DLD1 (cell line): ENCODE results near the gene SNAPC4.
"Not testable (repeated sequence)": the region's sequence is repeated elsewhere in the genome, so short reads cannot be mapped to it uniquely, and the experiment has no call there.

Experiments
- in situ Hi-C: cut with HindIII; loops from 2 replicates; pipeline ENCODE4 v1.10.0; 2017; ENCODE audit warnings: low sequenced_read_pairs

The SNAPC4 gene

DNA sequence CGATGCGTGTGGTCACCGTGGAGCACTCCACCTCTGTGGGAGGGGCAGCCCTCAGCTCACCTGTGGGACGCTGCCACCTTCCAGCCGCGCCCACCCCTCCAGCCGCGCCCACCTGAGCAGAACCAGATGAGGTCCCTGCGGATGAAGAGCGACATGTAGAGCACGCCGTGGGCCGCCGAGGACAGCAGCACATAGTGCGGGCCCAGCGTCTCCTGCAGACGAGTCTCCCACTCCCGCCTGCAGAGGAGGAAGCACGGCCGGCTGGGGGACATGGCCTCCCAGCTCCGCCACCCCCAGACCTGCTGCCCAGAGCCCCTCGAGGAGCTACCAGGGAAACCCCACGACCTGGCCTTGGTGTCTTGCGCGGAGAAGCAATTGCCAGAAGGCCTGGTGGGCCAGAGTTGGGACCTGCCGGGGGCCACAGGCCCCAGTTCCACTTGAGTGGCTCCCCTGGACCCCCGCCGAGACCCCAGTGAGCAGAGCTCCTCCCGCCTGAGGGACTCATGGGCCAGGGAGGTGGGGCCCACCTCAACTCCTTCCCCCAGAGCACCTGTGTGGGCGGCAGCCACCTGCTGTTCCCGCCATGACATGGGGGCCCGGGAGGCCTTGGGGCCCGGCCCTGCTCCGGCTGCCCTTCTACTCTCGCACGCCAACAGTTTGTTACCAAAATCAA lies 33.2 kb upstream of the SNAPC4 start:
- in situ Hi-C loops: no loop called here

- in situ Hi-C loops: no loop called here
These were observed 32.6 kb upstream of the SNAPC4 start for GRCh38 chr9:136432591-136432990.

DNA sequence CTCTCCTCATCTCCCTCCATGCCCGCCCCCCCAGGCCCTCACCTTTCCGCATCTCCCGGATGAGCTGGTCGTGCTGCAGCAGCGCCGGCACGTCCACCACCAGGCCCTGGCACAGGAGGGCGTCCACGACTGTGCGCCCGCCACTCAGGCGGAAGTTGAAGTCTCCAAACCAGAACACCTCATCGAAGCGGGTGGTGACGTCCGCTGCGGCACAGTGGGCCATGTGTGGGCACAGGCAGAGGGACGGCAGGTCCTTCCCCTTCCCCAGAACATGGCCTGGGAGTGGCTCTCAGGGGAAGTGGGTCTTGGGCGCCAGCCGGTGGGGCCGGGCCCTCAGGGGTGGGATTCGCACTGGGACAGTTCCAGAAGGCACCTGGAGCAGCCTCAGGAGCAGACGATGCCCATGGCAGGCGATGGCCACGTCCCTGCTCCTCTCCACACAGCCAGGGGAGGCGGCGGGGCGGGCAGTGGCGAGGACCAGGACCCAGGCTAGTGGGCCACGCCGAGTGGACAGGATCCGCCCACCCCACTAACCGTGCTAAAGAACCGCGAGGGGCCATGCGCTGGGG lies 31.9 kb upstream of the SNAPC4 start:
- in situ Hi-C loops: no loop called here

- in situ Hi-C loops: no loop called here
These were observed 30.7 kb upstream of the SNAPC4 start for GRCh38 chr9:136430588-136431234.

DNA sequence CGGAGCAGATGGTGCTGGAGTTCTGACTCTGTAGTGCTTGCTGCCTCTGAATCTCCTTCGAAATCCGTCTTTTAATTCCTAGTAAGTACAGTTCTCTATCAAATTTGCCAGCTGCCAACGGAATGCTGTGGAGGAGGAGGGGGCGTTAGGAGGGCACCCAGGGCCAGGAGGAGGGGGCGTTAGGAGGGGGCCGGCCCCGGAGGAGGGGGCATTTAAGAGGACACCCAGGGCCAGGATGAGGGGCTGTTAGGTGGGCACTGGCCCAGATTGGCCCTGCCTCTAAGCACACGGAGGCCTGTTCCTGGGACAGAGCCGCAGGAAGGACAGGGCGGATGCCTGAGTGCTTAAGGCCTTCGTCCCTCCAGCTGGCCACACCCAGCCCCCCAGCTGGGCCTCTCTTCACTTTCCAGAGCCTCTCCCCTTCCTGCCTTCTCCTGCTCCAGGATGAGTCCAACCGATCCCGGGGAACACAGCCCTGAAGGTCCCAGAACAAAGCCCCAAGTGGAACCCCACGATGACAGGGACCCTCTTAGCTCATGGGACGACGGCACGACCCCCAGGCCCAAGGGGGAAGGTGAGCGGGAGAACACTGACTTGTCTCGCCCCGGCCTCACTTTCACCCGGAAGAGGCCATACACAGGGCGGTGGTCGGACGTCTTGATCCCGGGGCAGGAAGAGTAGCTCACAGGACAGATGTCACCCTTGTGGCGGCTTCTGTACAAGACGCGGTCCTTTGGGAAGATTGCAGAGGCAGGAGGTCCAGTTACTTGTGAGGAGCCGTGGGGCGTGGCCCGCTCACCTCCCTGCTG lies 29.9 kb upstream of the SNAPC4 start:
- in situ Hi-C loops: no loop called here

GRCh38 chr9:136429075-136429628 lies 29.2 kb upstream of the SNAPC4 start:
- in situ Hi-C loops: no loop called here

- in situ Hi-C loops: no loop called here
These were observed 26.8 kb upstream of the SNAPC4 start for GRCh38 chr9:136426787-136427186.

GRCh38 chr9:136425367-136425766 lies 25.4 kb upstream of the SNAPC4 start:
- in situ Hi-C loops: not testable (repeated sequence)

GRCh38 chr9:136424750-136425362 lies 24.9 kb upstream of the SNAPC4 start:
- in situ Hi-C loops: no loop called here

GRCh38 chr9:136423432-136424146 lies 23.6 kb upstream of the SNAPC4 start:
- in situ Hi-C loops: no loop called here

DNA sequence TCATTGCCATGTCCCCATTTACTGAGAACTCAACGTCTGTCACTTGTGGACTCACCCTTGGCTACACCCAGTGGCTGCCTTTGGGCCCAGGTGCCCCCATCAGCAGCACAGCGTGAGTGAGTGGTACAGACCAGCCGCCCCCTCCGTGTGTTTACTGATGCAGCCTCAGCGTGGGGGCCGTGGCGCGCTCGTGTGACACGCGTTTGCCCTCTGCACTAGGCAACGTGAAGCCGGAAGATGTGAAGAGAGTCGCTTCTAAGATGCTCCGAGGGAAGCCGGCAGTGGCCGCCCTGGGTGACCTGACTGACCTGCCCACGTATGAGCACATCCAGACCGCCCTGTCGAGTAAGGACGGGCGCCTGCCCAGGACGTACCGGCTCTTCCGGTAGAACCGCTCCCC lies 22.9 kb upstream of the SNAPC4 start:
- in situ Hi-C loops: no loop called here

DNA sequence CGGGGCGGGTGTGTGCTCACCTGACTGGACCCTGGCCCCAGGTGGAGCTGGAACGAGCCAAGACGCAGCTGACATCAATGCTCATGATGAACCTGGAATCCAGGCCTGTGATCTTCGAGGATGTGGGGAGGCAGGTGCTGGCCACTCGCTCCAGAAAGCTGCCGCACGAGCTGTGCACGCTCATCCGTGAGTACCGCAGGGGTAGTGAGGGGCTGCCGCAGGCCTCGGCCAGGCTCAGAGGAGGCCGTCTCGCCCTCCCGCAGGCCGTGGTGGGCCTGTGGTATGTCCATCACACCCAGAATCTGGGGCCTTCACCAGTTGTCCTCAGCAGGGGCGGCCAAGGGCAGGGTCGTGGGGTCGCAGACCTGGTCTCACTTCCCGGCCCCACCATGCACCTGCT lies 21.8 kb upstream of the SNAPC4 start:
- in situ Hi-C loops: no loop called here

DNA sequence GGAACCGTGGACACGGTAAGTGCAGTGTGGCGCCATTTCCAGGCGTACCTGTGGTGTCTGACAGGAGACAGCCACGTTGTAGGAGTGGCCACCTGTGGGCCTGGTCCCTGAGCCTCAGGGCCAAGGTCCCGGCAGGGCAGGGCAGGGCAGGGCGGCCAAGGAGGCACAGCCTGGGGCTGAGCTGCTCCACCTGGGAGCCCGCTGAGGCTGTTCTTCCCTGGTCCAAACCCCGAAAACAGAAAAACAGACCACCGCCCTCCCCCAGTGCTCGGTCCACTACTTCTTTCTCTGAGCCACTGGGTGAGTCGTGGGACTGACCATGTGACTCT lies 19.1 kb upstream of the SNAPC4 start:
- in situ Hi-C loops: no loop called here

- in situ Hi-C loops: no loop called here
These were observed 18.5 kb upstream of the SNAPC4 start for GRCh38 chr9:136418182-136419091.

DNA sequence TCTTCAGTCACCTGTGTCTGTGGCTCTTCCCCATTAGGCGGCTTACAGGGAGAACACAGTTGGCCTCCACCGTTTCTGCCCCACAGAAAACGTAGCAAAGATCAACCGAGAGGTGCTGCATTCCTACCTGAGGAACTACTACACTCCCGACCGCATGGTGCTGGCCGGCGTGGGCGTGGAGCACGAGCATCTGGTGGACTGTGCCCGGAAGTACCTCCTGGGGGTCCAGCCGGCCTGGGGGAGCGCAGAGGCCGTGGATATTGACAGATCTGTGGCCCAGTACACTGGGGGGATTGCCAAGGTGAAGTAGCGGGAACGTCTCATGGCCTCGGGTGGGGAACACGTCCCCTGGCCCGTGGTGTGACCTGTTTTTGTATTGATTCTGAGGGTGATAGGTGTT lies 16.9 kb upstream of the SNAPC4 start:
- in situ Hi-C loops: no loop called here

DNA sequence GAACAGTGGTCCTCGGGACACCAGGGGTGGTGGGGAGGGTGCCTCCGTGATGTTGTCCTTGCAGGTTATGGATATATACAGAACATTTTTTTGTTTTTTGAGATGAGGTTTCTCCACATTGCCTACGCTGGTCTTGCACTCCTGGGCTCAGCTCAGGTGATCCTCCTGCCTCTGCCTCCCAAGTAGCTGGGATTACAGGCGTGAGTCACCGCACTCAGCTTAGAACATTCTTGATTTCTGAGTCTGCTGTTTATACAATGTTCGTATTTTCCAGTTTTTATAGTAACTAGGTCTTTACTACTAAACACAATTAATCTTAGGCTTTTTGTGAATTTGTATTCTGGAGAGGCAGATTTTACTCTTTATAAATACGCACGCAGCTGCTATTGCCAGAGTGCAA lies 16.5 kb upstream of the SNAPC4 start:
- in situ Hi-C loops: no loop called here

GRCh38 chr9:136412962-136413361 lies 13.0 kb upstream of the SNAPC4 start:
- in situ Hi-C loops: no loop called here

GRCh38 chr9:136411378-136411777 lies 11.4 kb upstream of the SNAPC4 start:
- in situ Hi-C loops: no loop called here

DNA sequence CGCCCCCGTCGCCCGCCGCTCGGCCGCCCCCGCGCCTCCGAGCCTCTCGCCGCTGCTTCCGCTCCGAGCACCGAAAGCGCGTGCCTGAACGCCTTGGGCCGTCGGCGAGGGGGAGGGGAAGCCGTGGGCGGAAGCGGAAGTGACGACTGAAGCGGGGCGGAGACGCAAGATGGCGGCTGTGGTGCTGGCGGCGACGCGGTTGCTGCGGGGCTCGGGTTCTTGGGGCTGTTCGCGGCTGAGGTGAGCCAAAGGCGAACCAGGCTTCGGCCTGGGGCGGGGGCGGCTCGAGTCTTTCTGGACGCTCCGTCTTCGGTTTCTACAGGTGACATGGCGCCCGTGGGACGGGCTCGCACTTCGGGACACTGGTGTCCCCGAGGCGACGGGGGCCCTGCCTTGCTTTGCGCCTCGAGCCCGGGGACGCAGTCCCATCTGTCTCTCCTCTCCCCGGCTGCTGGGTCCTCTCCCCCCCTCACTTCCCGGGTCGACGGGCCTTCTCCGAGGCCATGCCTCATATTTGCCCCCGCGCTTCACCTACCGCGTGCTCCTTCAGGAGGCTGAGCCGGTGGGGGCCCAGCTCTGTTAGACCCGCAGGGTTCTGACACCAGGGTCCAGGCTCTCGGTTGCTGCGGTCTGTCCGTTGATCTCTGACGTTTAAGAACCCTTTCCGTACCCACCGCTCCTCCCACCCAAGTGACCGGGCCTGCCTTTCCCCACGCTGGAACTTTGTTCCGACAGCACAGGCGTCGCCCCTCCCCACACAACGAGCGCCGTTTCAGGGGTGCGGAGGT lies 10.7 kb upstream of the SNAPC4 start, which contains the start of the genes ENTR1 and PMPCA:
TSS of gene ENTR1 (minus strand) at position 115 of the 788 bp plus-strand sequence. CDS start 217 bp downstream, outside the sequence.
TSS of gene PMPCA (plus strand) at position 159 of the 788 bp plus-strand sequence. CDS start at position 170, 11 bp downstream.
- in situ Hi-C loops: no loop called here
